ENCODE measurements around the gene NR2F6.

NR2F6 gene

DNA sequence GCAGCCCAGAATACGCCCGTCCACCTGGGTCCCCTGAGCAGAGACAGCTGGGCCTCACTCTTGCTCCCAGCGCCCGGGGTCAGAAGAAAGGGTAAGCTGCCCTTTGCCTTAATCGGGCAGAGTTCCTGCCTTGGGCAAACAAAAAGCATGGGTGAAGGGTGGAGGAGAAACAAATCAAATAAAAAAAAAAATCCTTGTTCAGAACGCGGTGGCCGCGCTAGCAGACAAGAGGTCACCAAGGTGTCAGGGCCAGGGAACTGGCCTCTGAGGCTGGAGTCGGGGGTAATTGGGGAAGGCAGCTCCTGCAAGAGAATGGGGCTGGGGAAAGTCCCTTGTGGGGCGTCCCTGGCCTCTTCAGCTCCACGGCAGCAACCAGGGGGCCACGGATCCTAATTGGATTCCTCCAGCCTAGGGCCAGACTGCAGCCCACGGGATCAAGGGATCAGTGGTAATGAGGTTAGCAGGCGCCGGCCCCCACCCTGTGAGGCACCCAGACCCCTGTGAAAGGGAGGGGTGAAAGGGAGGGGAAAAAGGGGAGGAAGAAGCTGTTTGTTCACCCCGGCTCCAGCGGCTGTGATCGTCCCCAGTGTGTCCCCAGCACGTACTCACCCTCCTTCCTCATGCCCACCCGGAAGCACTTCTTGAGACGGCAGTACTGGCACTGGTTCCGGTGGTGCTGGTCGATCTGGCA is 5.5 kb downstream of the NR2F6 start:
- no peak for DNase-seq (ENCODE audit: low read depth in 1 of 2, low spot score in 1 of 2)

DNA sequence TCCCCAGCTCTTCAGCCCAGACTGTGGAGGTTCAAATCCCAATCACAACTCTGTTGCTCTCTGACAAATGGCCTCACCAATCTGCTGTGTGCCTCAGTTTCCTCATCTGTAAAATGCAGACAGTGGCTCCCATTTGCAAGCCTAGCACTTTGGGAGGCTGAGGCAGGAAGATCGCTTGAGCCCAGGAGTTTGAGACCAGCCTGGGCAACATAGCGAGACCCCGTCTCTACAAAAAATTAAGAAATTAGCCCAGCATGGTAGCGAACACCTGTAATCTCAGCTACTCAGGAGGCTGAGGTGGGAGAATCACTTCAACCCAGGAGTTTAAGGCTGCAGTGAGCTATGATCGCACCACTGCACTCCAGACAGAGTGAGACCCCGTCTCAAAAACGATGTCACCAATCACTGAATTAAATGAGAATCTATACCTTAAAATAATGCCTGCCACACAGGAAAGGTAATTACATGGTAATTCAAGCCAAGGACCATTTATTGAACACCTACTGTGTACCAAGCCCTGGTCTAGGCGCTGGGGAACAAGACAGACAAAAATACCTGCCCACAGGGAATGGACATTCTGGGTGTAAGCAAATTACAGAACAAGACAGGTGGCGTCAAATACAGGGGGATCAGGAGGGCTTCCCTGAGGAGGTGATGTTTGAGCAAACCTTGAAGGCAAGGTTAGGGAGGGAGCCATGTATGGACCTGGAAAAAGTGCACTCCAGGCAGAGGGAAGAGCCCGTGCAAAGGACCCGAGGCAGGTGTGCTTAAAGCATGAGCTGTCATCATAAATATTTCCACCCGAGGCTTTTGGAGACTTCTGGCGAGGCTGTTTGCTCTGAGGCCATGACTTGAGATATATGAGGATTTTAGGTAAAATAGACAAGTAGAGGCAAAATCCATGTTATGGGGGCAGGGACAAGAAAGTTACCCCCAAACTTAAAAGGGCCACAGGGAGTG is 7.7 kb downstream of the NR2F6 start:
- no peak for DNase-seq (ENCODE audit: low read depth in 1 of 2, low spot score in 1 of 2)

DNA sequence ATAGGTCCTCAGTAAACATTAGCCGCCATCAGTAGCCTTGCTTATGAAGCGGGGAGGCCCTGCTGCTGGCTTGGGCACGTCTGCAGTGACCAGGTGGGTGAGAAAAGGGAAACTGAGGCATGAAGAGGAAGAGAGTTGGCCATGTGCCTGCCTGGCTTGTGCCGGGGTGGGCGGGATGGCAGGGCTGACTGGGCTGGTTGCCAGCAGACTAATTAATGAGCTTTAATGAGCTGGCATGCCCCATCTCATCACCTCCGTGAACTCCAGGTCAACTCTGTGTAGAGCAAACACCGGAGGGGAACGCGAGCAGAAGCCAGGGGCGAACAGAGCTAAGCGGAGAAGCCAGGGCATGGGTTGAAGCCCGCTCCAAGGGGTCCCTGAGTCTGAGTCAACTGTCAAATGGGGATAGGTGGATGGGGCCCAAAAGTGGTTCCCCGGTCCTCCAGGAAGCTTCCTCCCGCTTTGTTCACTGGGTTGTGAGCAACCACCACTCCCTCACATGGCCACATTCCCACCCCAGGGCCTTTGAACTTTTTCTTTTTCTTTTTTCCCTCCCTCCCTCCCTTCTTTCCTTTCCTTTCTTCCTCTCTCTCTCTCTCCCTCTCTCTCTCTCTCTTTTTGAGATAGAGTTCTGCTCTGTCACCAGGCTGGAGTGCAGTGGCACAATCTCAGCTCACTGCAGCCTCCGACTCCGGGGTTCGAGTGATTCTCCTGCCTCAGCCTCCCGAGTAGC is 8.7 kb downstream of the NR2F6 start:
- no peak for DNase-seq (ENCODE audit: low read depth in 1 of 2, low spot score in 1 of 2)

DNA sequence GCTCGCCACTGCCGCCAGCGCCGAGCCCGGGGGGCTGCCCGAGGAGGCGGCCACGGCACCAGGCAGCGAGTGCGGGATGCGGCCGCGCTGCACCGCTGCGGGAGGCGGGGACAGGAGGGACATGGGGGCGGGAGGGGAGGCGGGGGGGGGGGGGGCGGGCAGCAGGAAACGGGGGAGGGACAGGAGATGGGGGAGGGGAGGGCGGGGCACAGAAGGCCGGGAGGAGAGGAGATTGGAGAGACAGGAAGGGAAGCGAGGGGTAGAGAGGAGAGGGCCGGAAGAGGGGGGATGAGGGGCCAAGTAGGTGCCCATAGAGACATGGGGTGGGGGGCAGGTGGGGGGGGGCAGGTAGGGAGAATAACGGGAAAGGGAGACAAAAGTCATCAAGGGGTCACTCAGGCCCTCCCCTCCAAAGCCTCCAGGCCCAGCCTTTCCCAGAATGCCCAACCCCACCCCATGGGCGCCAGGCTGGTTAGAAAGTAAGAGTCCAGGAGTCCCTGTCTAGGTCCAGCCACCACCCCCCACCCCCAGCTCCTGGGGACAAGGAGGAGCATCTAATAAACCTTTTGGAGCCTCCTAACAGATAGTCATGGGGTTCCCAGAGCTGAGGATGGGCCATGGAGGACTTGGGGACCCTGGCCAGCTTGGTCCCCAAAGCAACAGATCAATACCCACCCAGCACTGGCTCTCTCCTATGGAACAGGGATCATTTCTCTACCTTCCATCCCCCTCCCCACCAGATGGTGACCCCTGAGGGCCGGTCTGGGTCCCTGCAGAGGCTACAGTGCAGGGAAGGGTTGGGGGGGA is 9.5 kb downstream of the NR2F6 start:
- DNase-seq (ENCODE audit: low read depth in 1 of 2, low spot score in 1 of 2) = no peak

DNA sequence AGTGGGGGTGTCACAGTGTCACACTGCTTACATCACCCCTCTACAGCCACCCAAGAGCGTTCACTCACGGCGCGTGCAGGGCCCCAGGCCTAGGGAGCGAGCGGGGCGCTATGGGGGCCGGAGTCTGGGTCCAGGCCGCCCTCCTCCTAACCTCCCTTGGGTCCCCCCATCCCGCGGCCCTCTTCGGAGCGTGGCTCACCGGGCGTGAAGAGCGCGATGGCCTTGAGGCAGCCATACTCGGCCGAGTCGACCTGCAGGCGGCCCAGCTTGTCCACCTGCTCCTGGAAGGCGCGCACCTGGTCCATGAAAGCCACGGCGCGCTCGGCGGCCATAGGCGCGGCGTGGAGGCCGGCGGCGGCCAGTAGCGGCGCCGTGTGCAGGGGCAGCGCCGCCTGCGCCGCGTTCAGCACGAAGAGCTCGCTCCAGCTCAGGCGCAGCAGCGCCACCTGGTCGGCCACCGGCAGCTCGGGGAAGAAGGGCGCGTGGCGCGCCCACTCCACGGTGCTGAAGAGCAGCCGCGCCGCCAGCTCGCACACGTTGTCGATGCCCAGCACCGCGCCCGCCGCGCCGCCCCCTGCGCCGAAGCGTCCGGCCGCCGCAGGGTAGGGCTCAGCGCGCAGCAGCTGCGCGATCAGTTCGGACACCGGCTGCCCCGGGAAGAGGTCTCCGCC is 10.3 kb downstream of the NR2F6 start:
- peak; percentile 50 to 53 for DNase-seq (ENCODE audit: low read depth in 1 of 2, low spot score in 1 of 2)

DNA sequence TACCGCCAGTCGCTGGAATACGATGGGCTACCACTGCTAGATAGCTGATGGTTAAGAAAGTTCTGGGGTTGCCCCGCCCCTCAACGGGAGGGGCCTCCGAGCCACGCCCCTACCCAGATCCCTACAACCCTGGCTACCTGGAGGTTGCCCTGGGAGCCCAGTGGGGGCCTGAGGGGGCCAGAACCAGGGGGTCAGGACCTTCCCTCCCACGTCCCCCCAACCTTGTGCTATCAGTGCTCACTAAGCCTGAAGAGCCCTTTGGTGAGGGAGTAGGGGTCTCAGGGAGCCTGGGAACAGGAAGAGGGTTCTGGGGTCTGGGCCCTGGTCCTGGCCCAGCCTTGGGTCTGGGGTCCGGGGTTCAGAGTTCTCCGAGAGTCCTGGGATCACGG is 10.8 kb downstream of the NR2F6 start:
- peak; percentile 43 to 49 for DNase-seq (ENCODE audit: low read depth in 1 of 2, low spot score in 1 of 2)

DNA sequence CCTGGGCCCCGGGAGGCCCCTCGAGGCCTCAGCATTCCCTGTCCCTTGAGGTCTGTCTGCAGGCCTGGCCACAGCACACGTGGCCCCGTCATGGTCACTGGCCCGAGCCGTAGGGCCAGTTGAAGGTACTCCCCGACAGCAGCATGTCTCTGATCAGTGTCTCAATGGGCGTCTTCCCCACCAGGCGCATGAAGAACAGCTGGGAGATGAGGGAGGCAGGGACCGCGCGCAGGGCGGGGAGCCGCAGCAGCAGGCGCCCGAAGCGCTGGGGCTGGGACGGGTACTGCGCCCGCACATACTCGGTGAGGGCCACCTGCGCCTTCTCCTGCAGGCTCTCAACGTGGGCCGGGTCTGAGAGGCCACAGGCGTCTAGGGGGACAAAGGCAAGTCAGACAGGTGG is 13.5 kb downstream of the NR2F6 start:
- no peak for DNase-seq (ENCODE audit: low read depth in 1 of 2, low spot score in 1 of 2)

DNA sequence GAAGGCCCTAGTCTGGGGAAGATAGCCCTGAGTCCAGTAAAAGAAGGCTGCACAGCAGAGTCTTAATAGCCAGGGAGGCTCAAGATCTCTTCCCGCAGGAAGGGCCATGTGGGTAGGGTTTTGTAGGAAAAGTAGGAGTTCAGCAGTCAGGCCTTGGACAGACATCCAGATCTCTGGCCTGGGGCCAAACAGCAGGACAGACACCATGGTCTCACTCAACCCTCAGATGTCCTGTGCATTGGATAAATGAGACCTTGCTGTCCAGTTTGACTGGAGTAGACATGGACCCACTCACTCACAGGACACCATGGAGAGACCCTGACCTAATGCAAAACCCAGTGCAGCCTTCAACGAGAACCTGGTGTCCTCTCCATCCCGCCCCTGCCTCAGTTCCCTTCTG is 15.8 kb downstream of the NR2F6 start:
- no peak for DNase-seq (ENCODE audit: low read depth in 1 of 2, low spot score in 1 of 2)

DNA sequence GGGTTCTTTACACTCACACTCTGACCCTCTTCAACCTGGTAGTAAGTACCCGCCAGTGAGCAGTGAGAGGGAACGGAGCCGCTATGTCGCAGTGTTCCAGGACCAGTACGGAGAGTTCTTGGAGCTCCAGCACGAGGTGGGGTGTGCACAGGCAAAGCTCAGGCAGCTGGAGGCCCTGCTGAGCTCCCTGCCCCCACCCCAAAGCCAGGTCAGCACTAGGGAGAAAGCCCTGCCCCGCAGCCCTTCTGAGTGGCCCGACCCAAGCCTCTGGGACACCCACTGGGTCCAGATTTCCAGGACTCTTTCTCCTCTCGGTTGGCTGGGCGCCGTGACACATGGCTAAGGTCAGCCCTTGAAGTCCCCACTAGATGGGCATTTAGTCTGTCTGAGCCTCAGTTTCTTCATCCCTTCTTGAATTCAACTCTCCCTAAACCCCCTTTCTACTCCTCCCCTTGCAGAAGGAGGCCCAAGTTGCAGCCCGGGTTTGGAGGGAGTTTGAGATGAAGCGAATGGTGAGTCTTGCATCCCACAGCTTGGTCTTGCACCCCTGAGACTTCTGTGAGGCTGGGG is 17.8 kb downstream of the NR2F6 start:
- DNase-seq (ENCODE audit: low read depth in 1 of 2, low spot score in 1 of 2) = no peak

DNA sequence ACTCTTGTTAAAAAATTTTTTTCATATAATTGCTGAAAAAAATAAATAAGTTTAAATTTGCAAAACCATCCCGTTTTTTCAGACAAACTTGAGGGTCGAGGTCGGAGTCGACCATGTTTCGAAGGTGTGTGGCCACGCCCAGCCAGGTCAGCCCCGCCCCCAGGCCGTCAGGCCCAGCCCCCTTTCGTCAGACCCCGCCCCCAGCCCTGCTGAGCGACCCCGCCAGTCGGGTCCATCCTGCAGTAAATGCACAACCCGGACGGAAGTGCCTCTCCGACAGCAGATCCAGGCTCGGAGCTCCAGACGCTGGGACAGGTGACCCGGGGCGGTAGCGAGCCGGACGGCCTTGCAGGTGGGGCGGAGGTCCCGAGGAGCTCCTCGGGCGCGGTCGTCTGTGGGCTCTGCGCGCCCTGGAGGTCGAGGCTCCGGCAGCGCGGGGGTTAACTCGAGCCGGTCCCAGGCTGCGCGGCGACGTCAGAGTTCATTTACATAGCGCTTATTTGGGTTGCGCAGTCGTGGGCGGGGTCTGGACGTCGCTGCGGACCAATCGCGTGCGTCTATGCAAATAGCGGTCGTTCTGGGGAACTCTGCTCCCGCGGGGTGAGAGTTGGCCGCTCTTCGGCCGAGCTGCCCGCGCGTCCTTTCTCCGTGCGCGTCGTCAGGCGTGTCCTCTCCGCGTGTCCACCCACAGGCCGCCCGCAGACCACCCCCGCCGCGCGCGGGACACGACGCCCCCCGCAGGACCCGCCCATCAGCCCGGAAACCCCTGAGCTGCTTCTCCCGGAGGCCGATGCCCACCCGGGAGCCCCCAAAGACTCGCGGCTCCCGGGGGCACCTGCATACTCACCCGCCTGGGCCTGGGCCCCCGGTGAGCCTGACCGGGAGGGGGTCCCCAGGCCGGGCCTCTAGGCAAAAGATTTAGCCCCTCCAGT is 19.5 kb downstream of the NR2F6 start, which contains the start of gene OCEL1:
Gene OCEL1 (plus strand): TSS at position 225 of the 932 bp plus-strand sequence. CDS start 22 bp downstream, at position 247.
- peak; percentile 93 to 94 for DNase-seq (ENCODE audit: low read depth in 1 of 2, low spot score in 1 of 2)

DNA sequence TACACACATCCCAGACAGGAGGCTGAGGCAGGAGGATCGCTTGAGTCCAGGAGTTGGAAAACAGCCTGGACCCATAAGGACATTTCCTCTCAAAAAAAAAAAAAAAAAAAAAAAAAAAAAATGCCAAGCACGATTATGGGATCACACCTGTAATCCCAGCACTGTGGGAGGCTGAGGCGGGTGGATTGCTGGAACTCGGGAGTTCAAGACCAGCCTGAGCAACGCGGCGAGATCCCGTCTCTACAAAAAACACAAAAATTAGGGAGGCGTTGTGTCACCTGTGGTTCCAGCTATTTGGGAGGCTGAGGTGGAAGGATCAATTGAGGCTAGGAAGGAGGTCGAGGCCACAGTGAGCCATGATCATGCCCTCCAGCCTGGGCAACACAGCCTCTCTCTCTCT is 20.7 kb downstream of the NR2F6 start:
- DNase-seq (ENCODE audit: low read depth in 1 of 2, low spot score in 1 of 2) = no peak

DNA sequence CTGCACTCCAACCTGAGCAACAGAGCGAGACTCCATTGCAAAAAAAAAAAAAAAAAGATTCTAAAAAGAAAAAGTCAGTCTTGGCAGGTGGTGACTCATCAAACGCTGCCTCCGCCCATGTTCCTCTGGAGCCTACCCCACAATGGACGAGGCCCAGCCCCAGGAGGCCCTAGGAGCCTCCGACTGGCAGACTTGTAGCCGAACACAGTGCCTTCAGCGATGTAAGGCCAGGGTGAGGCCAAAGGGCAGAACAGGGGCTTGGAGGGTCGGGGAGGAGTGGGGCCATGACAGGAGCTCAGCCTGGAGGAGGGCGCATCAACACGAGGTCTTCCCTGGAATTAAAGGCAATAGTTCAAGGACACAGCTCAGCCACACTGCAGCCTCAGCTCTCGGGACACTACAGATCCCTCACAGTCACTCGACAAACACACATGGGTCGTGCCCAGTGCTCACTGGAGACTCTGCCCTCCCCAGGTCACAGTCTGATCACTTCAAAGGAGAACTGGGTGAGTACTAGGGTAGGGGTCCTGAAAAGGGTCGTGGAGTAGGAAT is 25.4 kb downstream of the NR2F6 start:
- DNase-seq (ENCODE audit: low read depth in 1 of 2, low spot score in 1 of 2) = no peak

DNA sequence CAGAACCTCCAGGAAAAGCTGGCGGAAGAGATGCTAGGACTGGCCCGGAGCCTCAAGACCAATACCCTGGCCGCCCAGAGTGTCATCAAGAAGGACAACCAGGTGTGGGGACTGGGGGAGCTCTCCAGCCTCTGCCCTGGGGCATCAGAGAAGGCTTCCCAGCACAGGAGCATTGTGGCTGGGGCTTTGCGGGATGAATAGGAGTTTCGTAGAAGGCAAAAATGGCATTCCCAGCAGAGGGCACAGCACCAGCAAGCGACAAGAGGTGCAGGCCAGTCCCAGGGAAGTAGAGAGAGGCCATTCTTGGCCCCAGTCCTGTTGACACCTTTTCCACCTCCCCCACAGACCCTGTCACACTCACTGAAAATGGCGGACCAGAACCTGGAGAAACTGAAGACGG is 26.4 kb downstream of the NR2F6 start:
- no peak for DNase-seq (ENCODE audit: low read depth in 1 of 2, low spot score in 1 of 2)

DNA sequence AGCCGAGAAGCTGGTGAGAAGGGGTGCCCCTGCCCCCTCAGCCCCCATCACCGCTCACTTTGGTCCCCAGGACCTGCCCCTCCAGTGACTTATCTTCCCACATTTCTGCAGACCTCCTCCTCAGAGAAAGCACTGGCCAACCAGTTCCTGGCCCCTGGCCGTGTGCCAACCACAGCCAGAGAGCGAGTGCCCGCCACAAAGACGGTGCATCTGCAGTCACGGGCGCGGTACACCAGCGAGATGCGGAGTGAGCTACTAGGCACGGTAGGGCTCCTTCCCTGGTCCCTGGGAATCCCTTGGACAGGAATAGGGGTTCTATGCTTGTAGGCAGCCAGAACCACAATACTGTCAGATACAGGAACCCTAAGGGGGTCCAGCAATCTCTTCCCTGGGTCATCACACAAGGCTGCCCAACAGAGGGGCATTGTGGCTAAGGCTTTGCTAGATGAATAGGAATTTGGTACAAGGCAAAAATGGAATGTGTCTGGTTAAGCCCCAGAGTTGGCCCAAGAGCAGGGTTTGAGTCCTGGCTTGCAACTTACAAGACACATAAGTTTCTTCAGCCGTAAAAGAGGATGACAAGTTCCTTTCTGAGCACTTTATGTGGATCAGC is 29.6 kb downstream of the NR2F6 start:
- DNase-seq (ENCODE audit: low read depth in 1 of 2, low spot score in 1 of 2) = no peak

DNA sequence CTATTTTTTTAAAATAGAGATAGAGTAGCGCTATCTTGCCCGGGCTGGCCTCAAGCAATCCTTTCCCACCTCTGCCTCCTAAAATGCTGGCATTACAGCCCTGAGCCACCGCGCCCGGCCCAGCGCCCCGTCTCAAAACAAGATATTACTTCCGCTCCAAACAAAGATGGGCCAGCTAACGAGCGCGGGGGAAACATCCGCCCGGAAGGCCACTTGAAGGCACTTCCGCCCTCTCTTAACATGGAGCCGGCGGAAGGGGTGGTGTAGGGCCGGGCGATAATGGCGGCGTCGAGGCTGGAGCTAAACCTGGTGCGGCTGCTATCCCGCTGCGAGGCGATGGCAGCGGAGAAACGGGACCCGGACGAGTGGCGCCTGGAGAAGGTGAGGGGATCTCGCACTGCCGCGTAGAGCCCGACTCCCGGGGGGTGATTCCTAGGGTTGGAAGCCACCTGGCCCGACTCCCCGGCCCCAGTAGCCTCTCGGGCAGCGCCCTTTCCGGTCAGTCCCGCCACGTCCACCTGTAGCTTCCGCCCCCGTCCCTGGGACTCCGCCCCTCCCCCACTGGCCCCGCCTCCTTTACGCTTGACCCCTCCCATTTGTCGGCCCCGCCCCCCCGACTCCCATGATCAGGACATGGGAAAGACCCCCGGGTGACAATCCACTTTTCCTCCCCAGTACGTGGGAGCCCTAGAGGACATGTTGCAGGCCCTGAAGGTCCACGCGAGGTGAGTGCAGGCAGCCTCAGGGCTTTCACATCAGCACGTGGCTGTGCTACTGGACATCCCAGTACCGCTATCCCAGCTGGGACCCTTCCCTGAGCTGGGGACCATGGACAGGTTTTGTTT is 30.4 kb downstream of the NR2F6 start, which contains the start of gene USE1:
Gene USE1 (plus strand): TSS at position 231 of the 845 bp plus-strand sequence. CDS start 49 bp downstream, at position 280.
- DNase-seq (ENCODE audit: low read depth in 1 of 2, low spot score in 1 of 2) = peak; percentile 68 to 82

DNA sequence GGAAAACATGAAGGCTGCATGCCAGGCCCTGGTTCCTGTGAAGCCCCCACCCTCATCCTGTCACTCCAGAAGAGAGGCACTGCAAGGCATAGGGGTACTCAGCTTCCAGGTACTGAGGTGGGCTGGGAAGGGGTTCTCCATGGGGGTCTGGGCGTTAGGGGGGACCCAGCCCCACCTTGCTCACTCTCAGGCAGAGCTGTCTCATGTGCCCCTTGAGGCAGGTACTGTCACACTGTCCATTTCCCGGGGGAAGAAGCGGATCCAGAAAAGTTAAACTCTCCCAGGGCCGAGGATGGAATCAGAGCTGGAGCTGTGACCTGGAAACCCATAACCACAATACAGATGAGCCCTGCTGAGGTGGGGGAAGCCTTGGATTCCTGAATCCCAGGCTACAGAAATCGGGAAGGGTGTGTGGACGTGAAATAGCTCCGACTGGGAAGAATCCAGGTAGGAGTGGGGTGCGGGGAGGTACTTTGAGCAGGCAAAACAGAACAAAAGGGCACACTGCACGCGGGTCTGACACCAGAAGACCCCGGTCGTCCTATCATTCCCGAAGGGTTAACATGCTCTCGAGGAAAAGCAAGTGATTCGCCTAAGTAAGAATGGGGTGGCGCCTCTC is 31.1 kb downstream of the NR2F6 start:
- DNase-seq (ENCODE audit: low read depth in 1 of 2, low spot score in 1 of 2) = no peak

DNA sequence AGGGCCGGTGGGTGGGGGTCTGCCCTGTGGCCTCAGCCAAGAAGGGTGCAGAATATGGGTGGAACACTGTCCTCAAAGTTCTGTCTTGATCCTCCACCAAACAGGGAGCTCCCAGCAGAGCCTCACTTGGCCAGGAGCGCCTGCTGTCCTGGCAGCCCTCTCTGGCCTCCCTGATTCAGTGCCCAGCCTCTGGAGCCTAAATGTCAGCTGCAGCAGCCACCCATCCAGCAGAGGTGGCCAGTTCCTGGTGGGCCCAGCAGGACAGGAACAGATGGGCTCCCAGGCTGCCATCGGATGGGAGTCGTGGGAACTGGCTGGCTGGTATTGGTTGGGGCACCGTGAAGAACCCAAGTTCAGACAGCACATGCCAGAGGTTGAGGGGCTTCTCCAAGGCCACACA is 32.4 kb downstream of the NR2F6 start:
- no peak for DNase-seq (ENCODE audit: low read depth in 1 of 2, low spot score in 1 of 2)
